Measurements from ENCODE around the gene HADHB. TPM values are rescaled to one million over a fixed set of nuclear protein-coding genes. Genes with fewer than 3 reads are reported as not detected.

HADHB gene
- total RNA-seq = 104 TPM

GRCh38 chr2:26244309-26245230 is at the start of gene HADHB, which contains the start of gene HADHA:
HADHB (plus strand) TSS chr2:26244939; CDS start chr2:26254255, 9,316 bp downstream.
HADHA (minus strand) TSS chr2:26244632; CDS start chr2:26244596, 36 bp downstream.
- ATAC-seq = peak; percentile 88

GRCh38 chr2:26195040-26195984 is 49.4 kb upstream of the HADHB start:
- peak; percentile 45 for ATAC-seq

GRCh38 chr2:26196683-26197418 is 47.9 kb upstream of the HADHB start:
- no peak for ATAC-seq

- ATAC-seq = no peak
Observed at GRCh38 chr2:26197516-26197915, 47.2 kb upstream of the HADHB start.

GRCh38 chr2:26202981-26203490 is 41.7 kb upstream of the HADHB start:
- no peak for ATAC-seq

- ATAC-seq = no peak
Observed at GRCh38 chr2:26203906-26204305, 40.8 kb upstream of the HADHB start.

- no peak for ATAC-seq
Observed at GRCh38 chr2:26212011-26212410, 32.7 kb upstream of the HADHB start.

GRCh38 chr2:26214759-26215158 is 30.0 kb upstream of the HADHB start:
- ATAC-seq = no peak

GRCh38 chr2:26215833-26216232 is 28.9 kb upstream of the HADHB start:
- no peak for ATAC-seq

- ATAC-seq = no peak
Observed at GRCh38 chr2:26216587-26216986, 28.2 kb upstream of the HADHB start.

GRCh38 chr2:26217720-26218119 is 27.0 kb upstream of the HADHB start:
- ATAC-seq = no peak

GRCh38 chr2:26223018-26223417 is 21.7 kb upstream of the HADHB start:
- ATAC-seq = no peak

- ATAC-seq = no peak
Observed at GRCh38 chr2:26224095-26224494, 20.6 kb upstream of the HADHB start.

- no peak for ATAC-seq
Observed at GRCh38 chr2:26229595-26229994, 15.1 kb upstream of the HADHB start.

- no peak for ATAC-seq
Observed at GRCh38 chr2:26230806-26231205, 13.9 kb upstream of the HADHB start.

GRCh38 chr2:26235089-26235488 is 9.7 kb upstream of the HADHB start:
- ATAC-seq = no peak

- no peak for ATAC-seq
Observed at GRCh38 chr2:26237868-26238267, 6.9 kb upstream of the HADHB start.

GRCh38 chr2:26238311-26238958 is 6.3 kb upstream of the HADHB start:
- ATAC-seq = no peak

GRCh38 chr2:26241928-26242436 is 2.8 kb upstream of the HADHB start:
- ATAC-seq = no peak

GRCh38 chr2:26243470-26244308 is 1.1 kb upstream of the HADHB start:
- peak; percentile 32 for ATAC-seq

Data from esophagus mucosa (tissue), 1 donor.